ENCODE results near the gene PCBD1. TPM values are rescaled to one million over a fixed set of nuclear protein-coding genes. Genes with fewer than 3 reads are reported as not detected.

PCBD1 gene
- total and polyA plus RNA-seq, 5 donors: 102 to 216 (median 134) TPM

Other genes starting within 250 kb of the PCBD1 start
- under 1 TPM; 0.03 to 0.36 (median 0.19) TPM for gene ADAMTS14, start 216.1 kb downstream of the PCBD1 start, total RNA-seq
- 0.14 TPM for gene ADAMTS14, start 216.1 kb downstream of the PCBD1 start, polyA plus RNA-seq
- gene TBATA, start 103.2 kb downstream of the PCBD1 start, total RNA-seq: not detected
- gene TBATA, start 103.2 kb downstream of the PCBD1 start, polyA plus RNA-seq: 0.16 TPM
- 10 to 100 TPM; 12.2 to 20.2 (median 14.6) TPM for gene SGPL1, start 72.6 kb downstream of the PCBD1 start, total RNA-seq
- 4.2 TPM for gene SGPL1, start 72.6 kb downstream of the PCBD1 start, polyA plus RNA-seq

Measured in right cardiac atrium (tissue), 5 donors.